HS-27A (cell line): ENCODE results near the gene VAMP8.

Source experiments
- DNase-seq: peaks from one replicate; pipeline ENCODE4 v3.0.0-alpha.2; 2012; ENCODE audit warnings: low read depth, missing footprints

VAMP8 gene

GRCh38 chr2:85619617-85620016, 42.2 kb downstream of the VAMP8 start:
- DNase-seq, result no peak

GRCh38 chr2:85621338-85621737, 44.0 kb downstream of the VAMP8 start:
- no peak for DNase-seq

- DNase-seq, result no peak
Observed at GRCh38 chr2:85623991-85624390, 46.6 kb downstream of the VAMP8 start.

GRCh38 chr2:85628658-85629057, 51.3 kb downstream of the VAMP8 start:
- no peak for DNase-seq

- no peak for DNase-seq
Observed at GRCh38 chr2:85631316-85631715, 53.9 kb downstream of the VAMP8 start.
